ENCODE data around the gene RAD51B. TPM values are rescaled to one million over a fixed set of nuclear protein-coding genes. Genes with fewer than 3 reads are reported as not detected.

Gene RAD51B
- total and polyA plus RNA-seq, 2 donors (not counting 1 experiment from before 2014, with no cell fraction given), result 4.6 to 16.3 TPM

- no peaks in the 10 kb centered on the region for H4K20me1 ChIP-seq (ENCODE audit: control insufficient read depth, extremely low read depth, insufficient read depth, low read length)
- DNase-seq (ENCODE audit: low read depth in 2 of 2), result peak in 1 of 2 donors; percentile 96
- no peaks in the 10 kb centered on the region for H3K9me3 ChIP-seq (ENCODE audit: control insufficient read depth, insufficient read depth, low read depth, low read length)
- H3K4me3 ChIP-seq (replicated peaks in 1 of 4; ENCODE audit: control extremely low read depth in 1 of 4, insufficient read depth in 1 of 4, low read depth in 3 of 4, low read length in 4 of 4), result no peak overlapping the region
- no peaks in the 10 kb centered on the region for H3K27me3 ChIP-seq (ENCODE audit: control insufficient read depth, insufficient read depth, low read length)
- H3K9ac ChIP-seq (ENCODE audit: insufficient read depth, low read length), result no peak overlapping the region
- no peaks in the 10 kb centered on the region for H3K4me1 ChIP-seq (ENCODE audit: control insufficient read depth, extremely low read depth, insufficient read depth, low read length)
- TF ChIP-seq CTCF (conservative IDR thresholded peaks at IDR 0.05 in 1 of 2, IDR thresholded peaks at IDR 0.05 in 1 of 2; ENCODE audit: low read depth in 1 of 2, low read length in 2 of 2), result no peak
- TF ChIP-seq EZH2 (IDR thresholded peaks at IDR 0.05; ENCODE audit: low read length, missing control alignments), result no peak
- H3K27ac ChIP-seq (ENCODE audit: insufficient read depth, low read length), result no peak overlapping the region
- no peak overlapping the region for H2AFZ ChIP-seq (ENCODE audit: low read length)
- H3K36me3 ChIP-seq (ENCODE audit: control insufficient read depth, insufficient read depth, low read length), result no peaks in the 10 kb centered on the region
- peak overlapping the region; percentile 33 for H3K4me2 ChIP-seq (ENCODE audit: extremely low read depth, insufficient read depth, low read length)
- H3K79me2 ChIP-seq (ENCODE audit: control insufficient read depth, insufficient read depth, low read length), result no peaks in the 10 kb centered on the region
Observed at GRCh38 chr14:68349900-68350629, 530.5 kb downstream of the RAD51B start.

DNA sequence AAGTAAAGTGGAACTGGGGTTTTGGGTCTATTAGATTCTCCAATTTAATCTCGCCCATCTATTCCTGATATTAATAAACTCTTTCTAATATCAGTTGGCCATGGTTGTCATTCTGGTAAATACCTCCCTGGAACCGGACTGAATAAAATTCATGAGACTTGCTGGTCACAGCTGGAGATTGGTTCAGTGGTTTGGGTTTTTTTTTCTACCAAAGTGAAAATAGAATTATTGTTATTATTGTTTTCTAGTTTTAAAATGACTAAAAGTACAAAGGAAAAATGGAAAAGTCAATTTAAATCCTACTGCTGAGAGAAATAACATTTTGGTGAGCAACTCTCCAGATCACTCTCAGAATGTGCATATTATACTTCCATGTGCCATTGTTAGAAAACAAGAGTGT lies 535.8 kb downstream of the RAD51B start:
- Histone ChIP-seq H3K36me3 (ENCODE audit: control insufficient read depth, insufficient read depth, low read length) (no peaks in the 10 kb centered on the region), H3K4me3 (replicated peaks in 1 of 4; ENCODE audit: control extremely low read depth in 1 of 4, insufficient read depth in 1 of 4, low read depth in 3 of 4, low read length in 4 of 4) (no peak overlapping the region), H3K79me2 (ENCODE audit: control insufficient read depth, insufficient read depth, low read length) (no peaks in the 10 kb centered on the region), H3K9me3 (ENCODE audit: control insufficient read depth, insufficient read depth, low read depth, low read length) (no peaks in the 10 kb centered on the region), H2AFZ (ENCODE audit: low read length) (no peak overlapping the region), H3K4me1 (ENCODE audit: control insufficient read depth, extremely low read depth, insufficient read depth, low read length) (no peaks in the 10 kb centered on the region), H4K20me1 (ENCODE audit: control insufficient read depth, extremely low read depth, insufficient read depth, low read length) (no peaks in the 10 kb centered on the region), H3K27me3 (ENCODE audit: control insufficient read depth, insufficient read depth, low read length) (no peaks in the 10 kb centered on the region), H3K9ac (ENCODE audit: insufficient read depth, low read length) (no peak overlapping the region), H3K4me2 (ENCODE audit: extremely low read depth, insufficient read depth, low read length) (no peak overlapping the region), H3K27ac (ENCODE audit: insufficient read depth, low read length) (no peak overlapping the region)
- no peak for DNase-seq (ENCODE audit: low read depth in 2 of 2)
- TF ChIP-seq CTCF (conservative IDR thresholded peaks at IDR 0.05 in 1 of 2, IDR thresholded peaks at IDR 0.05 in 1 of 2; ENCODE audit: low read depth in 1 of 2, low read length in 2 of 2), result no peak

DNA sequence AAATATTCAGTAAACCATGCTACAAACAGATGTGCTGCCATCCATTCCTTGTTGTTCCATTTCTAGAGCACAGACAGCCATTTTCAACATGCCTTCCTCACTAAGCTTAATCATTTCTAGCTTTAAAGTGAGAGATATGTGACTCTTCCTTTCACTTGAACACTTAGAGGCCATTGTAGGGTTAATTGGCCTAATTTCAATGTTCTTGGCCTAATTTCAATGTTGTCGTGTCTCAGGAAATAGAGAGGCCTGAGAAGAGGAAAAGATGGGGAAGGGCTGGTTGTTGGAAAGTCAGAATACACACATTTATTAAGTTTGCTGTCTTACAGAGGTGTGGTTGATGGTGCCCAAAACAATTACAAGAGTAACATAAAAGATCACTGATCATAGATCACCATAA lies 538.2 kb downstream of the RAD51B start:
- no peaks in the 10 kb centered on the region for H3K27me3 ChIP-seq (ENCODE audit: control insufficient read depth, insufficient read depth, low read length)
- TF ChIP-seq EZH2 (IDR thresholded peaks at IDR 0.05; ENCODE audit: low read length, missing control alignments) (no peak), CTCF (conservative IDR thresholded peaks at IDR 0.05 in 1 of 2, IDR thresholded peaks at IDR 0.05 in 1 of 2; ENCODE audit: low read depth in 1 of 2, low read length in 2 of 2) (no peak)
- H3K4me1 ChIP-seq (ENCODE audit: control insufficient read depth, extremely low read depth, insufficient read depth, low read length), result no peaks in the 10 kb centered on the region
- no peaks in the 10 kb centered on the region for H4K20me1 ChIP-seq (ENCODE audit: control insufficient read depth, extremely low read depth, insufficient read depth, low read length)
- no peak overlapping the region for H3K9ac ChIP-seq (ENCODE audit: insufficient read depth, low read length)
- no peaks in the 10 kb centered on the region for H3K36me3 ChIP-seq (ENCODE audit: control insufficient read depth, insufficient read depth, low read length)
- H3K4me3 ChIP-seq (replicated peaks in 1 of 4; ENCODE audit: control extremely low read depth in 1 of 4, insufficient read depth in 1 of 4, low read depth in 3 of 4, low read length in 4 of 4), result no peak overlapping the region
- H3K79me2 ChIP-seq (ENCODE audit: control insufficient read depth, insufficient read depth, low read length), result no peaks in the 10 kb centered on the region
- no peak for DNase-seq (ENCODE audit: low read depth in 2 of 2)
- no peak overlapping the region for H2AFZ ChIP-seq (ENCODE audit: low read length)
- no peak overlapping the region for H3K27ac ChIP-seq (ENCODE audit: insufficient read depth, low read length)
- no peak overlapping the region for H3K4me2 ChIP-seq (ENCODE audit: extremely low read depth, insufficient read depth, low read length)
- H3K9me3 ChIP-seq (ENCODE audit: control insufficient read depth, insufficient read depth, low read depth, low read length), result no peaks in the 10 kb centered on the region
